MG63 (cell line): ENCODE data around the gene BCL6B. TPM values are rescaled to one million over a fixed set of nuclear protein-coding genes. Genes with fewer than 3 reads are reported as not detected.
A peak's percentile ranks its signal among the peaks of the same experiment; 100 is the strongest.

ENCODE experiments used
- DNase-seq: peaks from one replicate; pipeline ENCODE4 v3.0.0-alpha.2; 2020
- H3K27me3 ChIP-seq: fragments of 250-450 bp; sonication (Bioruptor Pico); 2 replicates; pipeline ENCODE4 v1.5.1; 2020; ENCODE audit warnings: mild to moderate bottlenecking, moderate library complexity
- H3K36me3 ChIP-seq: fragments of 250-450 bp; sonication (Bioruptor Pico); 2 replicates; pipeline ENCODE4 v1.5.1; 2020; ENCODE audit warnings: mild to moderate bottlenecking, moderate library complexity
- H3K4me3 ChIP-seq: fragments of 250-450 bp; sonication (Bioruptor Pico); 2 replicates; pipeline ENCODE4 v1.5.1; 2020; ENCODE audit warnings: mild to moderate bottlenecking, moderate library complexity
- H3K9me3 ChIP-seq: fragments of 250-450 bp; sonication (Bioruptor Pico); 2 replicates; pipeline ENCODE4 v1.5.1; 2020; ENCODE audit warnings: mild to moderate bottlenecking, moderate library complexity
- total RNA-seq: library from RNA; depleted of rRNA; stranded (reverse); fragments of >200 nt; shearing (Covaris generic); gene quantifications from 2 replicates; pipeline ENCODE4 v1.2.3, GENCODE V29; 2014; ENCODE audit warnings: low replicate concordance

Gene BCL6B
- total RNA-seq, 1 experiment from 2014 or later, result 0.36 TPM

- no peak for DNase-seq
- Histone ChIP-seq H3K36me3 (no peaks in the 10 kb centered on the region; the same call in 1 of the 2 replicates), H3K9me3 (no peaks in the 10 kb centered on the region), H3K27me3 (no peaks in the 10 kb centered on the region), H3K4me3 (no peak overlapping the region)
Measured at GRCh38 chr17:7003745-7004144, 19.1 kb upstream of the BCL6B start.

- DNase-seq, result no peak
- no peaks in the 10 kb centered on the region for H3K27me3 ChIP-seq
- H3K36me3 ChIP-seq, result no peaks in the 10 kb centered on the region; the same call in none of the 2 replicates
- H3K9me3 ChIP-seq, result no peaks in the 10 kb centered on the region
- no peak overlapping the region for H3K4me3 ChIP-seq
Measured at GRCh38 chr17:7004398-7005253, 18.2 kb upstream of the BCL6B start.

DNA sequence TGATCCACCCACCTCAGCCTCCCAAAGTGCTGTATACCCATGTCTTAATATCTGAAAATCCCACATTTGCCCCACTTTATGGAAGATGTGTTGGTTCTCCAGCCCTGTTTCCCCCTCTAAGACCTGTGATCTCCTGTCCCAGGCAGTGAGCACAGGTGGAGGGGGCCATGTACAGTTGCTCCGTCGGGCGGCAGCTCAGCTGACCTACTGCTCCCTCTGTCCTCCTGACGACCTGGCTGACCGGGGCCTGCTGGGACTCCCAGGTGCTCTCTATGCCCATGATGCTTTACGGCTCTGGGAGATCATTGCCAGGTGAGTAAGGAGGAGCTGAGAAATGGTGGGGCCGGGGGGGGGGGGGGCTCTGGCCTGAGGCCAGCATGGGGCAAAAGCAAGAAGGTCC is 17.1 kb upstream of the BCL6B start:
- H3K9me3 ChIP-seq, result no peaks in the 10 kb centered on the region
- no peak for DNase-seq
- H3K36me3 ChIP-seq, result no peaks in the 10 kb centered on the region; the same call in none of the 2 replicates
- H3K4me3 ChIP-seq, result no peak overlapping the region
- no peaks in the 10 kb centered on the region for H3K27me3 ChIP-seq

GRCh38 chr17:7007143-7007542 is 15.7 kb upstream of the BCL6B start:
- DNase-seq, result no peak
- Histone ChIP-seq H3K27me3 (no peaks in the 10 kb centered on the region), H3K36me3 (no peaks in the 10 kb centered on the region; the same call in none of the 2 replicates), H3K9me3 (no peaks in the 10 kb centered on the region), H3K4me3 (no peak overlapping the region)

GRCh38 chr17:7010523-7010922 is 12.3 kb upstream of the BCL6B start:
- Histone ChIP-seq H3K27me3 (no peaks in the 10 kb centered on the region), H3K36me3 (peaks cover 3% of the 10 kb centered on the region), H3K4me3 (no peak overlapping the region), H3K9me3 (no peaks in the 10 kb centered on the region)
- DNase-seq, result no peak

GRCh38 chr17:7011415-7011814 is 11.4 kb upstream of the BCL6B start:
- peaks cover 4% of the 10 kb centered on the region for H3K36me3 ChIP-seq
- peak overlapping the region; percentile 88 for H3K4me3 ChIP-seq

DNA sequence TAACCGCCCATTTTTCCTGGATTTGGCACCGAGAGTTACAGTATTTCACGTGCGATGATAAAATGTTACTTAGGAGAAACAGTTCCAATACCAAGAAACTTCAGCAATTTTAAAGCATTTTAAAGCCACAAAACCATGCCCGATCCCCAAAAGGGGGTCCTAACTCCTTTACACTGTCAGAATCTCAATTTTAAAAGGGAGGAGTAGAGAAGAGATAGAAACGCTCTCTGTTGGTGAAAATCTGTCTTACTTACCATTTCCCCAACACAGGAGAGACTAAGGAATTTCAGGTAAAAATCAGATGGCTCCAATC is 11.0 kb upstream of the BCL6B start:
- Histone ChIP-seq H3K27me3 (no peaks in the 10 kb centered on the region), H3K9me3 (no peaks in the 10 kb centered on the region), H3K4me3 (peak overlapping the region; percentile 88), H3K36me3 (peaks cover 8% of the 10 kb centered on the region)
- no peak for DNase-seq

More at GRCh38 chr17:7011415-7011814, 11.4 kb upstream of the BCL6B start:
- Histone ChIP-seq H3K9me3 (no peaks in the 10 kb centered on the region), H3K27me3 (no peaks in the 10 kb centered on the region)
- DNase-seq, result no peak

- Histone ChIP-seq H3K4me3 (peak overlapping the region; percentile 88), H3K9me3 (no peaks in the 10 kb centered on the region), H3K36me3 (peaks cover 16% of the 10 kb centered on the region)
Measured at GRCh38 chr17:7014261-7014994, 8.4 kb upstream of the BCL6B start.

DNA sequence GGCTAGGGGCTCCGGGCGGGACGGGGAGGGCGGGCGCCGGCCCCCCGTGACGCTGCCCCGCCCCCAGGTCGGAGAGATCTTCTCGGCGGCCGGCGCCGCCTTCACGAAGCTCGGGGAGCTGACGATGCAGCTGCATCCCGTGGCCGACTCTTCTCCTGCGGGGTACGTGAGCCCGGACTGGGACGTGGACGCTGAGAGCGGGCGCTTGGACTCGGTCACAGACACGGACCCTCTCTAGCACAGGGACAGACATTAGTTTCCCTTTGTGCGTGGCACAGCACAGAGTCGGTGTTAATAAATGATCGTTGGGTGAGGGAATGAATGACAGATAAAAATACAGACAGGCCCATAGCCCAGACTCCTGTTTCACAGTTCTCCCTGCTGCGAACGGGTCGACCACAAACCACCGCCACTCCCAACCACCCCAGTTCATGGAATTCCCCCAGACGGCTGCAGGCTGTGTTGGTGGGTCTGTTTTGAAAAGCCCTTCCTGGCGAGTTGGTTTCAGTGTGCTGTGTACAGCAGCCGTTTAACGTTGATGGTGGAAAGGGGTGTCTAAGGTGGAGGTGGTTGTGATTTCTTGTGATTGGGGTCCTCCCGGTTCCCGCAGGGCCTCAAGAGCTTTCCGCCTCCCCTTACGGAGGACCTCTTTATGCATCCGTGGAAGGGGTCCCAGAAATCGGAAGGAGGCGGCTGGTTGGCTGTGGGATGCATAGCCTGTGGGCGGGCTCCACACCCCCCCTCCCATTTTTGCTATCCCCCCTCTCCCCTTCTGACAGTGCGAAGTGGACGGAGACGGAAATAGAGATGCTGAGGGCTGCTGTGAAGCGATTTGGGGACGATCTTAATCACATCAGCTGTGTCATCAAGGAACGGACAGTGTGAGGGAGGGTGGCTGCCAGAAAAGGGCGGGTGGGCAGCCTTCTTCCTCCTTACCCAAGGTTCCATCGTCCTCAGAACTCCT is 7.6 kb upstream of the BCL6B start:
- peaks cover 16% of the 10 kb centered on the region for H3K36me3 ChIP-seq
- peak overlapping the region; percentile 88 for H3K4me3 ChIP-seq
- peak; percentile 27 for DNase-seq
- no peaks in the 10 kb centered on the region for H3K27me3 ChIP-seq
- no peaks in the 10 kb centered on the region for H3K9me3 ChIP-seq

More at GRCh38 chr17:7014261-7014994, 8.4 kb upstream of the BCL6B start:
- H3K27me3 ChIP-seq, result no peaks in the 10 kb centered on the region
- peak; percentile 95 for DNase-seq

DNA sequence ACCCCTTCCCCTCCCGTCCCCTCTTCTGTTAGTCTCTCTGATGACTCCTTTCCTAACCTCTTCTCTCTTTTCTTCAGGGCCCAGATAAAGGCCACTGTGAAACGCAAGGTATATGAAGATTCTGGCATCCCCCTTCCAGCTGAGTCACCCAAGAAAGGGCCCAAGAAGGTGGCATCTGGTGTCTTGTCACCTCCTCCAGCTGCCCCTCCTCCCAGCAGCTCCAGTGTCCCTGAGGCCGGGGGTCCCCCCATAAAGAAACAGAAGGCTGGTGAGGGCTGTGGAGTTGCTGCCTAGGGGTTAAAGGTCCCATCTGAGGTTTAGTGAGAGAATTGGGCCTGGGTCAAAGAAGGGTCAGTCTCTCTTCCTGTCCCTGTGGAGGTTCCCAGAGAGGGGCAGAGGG is 6.4 kb upstream of the BCL6B start:
- H3K4me3 ChIP-seq, result no peak overlapping the region
- no peaks in the 10 kb centered on the region for H3K27me3 ChIP-seq
- DNase-seq, result no peak
- H3K9me3 ChIP-seq, result no peaks in the 10 kb centered on the region
- peaks cover 16% of the 10 kb centered on the region for H3K36me3 ChIP-seq

DNA sequence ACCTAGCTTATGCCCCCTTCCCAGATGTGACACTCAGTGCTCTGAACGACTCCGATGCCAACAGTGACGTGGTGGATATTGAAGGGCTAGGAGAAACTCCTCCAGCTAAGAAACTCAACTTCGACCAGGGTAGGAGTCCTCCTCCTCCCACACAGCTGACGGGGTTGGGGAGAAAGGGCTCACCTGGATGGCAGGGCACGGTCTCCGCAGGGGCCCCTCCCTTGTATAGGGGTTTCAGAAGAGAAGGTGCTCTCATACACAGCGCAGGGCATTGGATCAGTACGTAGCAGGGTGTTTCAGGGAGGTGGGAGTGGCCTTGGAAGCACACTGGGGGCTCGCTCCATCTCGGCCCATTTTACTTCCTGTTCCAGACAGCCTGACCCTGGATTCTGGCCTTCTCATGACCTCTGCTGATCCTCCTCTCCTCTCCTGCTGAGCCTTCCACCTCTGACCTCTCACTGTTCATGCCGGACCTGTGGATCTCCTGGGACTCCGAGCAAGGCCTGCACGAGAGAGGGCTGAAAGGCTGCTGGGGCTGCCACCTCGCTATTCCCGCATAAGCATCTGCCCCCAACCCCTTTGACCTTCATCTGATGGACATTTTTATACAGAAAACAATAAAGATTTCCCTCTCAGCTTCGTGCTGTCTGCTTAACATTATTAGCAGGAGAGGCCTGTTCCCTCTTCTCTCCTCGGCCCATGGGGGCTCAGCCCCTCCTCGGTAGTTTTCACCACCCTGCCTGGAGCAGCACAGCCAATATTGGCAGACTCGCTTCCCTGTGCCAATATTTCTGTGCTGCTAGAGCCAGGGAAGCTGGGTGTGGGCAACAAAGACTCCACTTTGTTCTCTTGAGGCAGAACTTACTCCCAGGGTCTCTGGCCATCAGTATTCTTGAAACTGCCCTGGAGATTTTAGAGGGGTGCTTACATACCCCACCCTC is 5.7 kb upstream of the BCL6B start:
- peaks cover 16% of the 10 kb centered on the region for H3K36me3 ChIP-seq
- H3K9me3 ChIP-seq, result no peaks in the 10 kb centered on the region
- DNase-seq, result no peak
- no peaks in the 10 kb centered on the region for H3K27me3 ChIP-seq
- H3K4me3 ChIP-seq, result no peak overlapping the region

DNA sequence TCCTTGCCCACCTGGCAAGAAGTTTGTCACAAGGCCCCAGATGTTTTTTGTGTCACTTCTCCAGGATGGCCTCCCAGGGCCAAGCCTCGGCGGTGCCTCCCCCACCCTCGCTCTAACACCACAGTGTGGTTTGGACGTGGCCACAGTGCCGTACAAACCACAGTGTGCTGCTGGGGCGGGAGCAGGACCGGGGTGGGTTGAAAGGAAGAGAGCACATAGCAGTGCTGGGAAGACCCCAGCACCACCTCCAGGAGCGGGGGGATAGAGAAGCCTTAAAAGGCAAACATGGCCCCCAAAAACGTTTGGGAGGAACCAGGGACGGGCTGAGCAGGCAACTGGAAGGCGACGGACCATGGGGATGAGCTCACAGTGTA is 5.0 kb upstream of the BCL6B start:
- H3K36me3 ChIP-seq, result peaks cover 16% of the 10 kb centered on the region
- H3K4me3 ChIP-seq, result peak overlapping the region; percentile 54
- no peaks in the 10 kb centered on the region for H3K27me3 ChIP-seq
- no peaks in the 10 kb centered on the region for H3K9me3 ChIP-seq
- DNase-seq, result no peak

DNA sequence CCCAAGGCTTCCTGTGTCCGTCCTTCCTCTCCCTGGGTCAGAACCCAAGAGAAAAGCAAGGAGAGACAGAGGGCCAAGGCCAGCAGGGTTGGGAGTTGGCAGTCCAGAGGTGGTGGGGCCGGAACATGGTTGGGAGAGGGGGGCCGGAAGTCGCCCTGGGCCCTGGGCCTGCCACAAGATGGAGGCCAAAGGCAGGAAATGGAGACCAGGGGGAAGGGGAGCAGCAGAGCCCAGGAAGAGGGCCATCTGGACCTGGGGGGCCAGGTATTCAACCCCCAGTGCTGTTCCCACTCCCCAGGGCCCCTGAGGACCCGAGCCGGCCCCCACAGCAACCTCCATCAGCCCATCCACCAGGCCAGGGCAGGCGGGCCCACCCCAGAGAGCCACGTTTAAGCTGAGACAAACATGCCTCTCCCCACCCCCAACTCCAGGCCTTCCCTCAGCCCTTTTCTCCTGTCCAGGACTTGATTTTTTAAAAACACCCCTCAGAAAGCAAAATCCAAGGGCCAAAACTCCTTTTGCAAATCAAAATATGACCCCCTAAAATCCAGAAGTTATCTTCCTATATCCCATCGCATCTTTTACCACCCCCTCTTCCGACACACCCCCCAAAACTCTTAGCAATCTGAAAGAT is 4.4 kb upstream of the BCL6B start:
- Histone ChIP-seq H3K27me3 (no peaks in the 10 kb centered on the region), H3K4me3 (peak overlapping the region; percentile 54), H3K36me3 (peaks cover 16% of the 10 kb centered on the region), H3K9me3 (no peaks in the 10 kb centered on the region)
- DNase-seq, result peak; percentile 81

DNA sequence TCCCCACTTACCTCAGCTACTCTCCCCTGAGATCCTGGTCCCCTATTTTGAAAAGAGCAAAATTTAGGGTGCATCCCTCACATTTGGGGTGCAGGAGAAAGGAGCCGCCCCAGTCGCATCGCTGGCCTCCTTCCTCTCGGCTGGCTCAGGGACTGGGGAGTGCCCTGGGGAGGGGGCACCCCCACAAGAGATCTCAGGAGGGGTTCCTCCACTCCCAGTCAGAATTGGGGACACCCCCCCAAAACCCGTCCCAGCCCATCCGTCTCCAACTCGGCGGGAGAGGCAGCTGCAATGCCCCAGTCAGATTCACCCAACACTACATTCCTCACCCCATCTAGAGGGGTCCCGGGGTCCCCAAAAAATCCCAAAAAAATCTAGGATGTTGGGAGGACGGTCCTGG is 3.5 kb upstream of the BCL6B start:
- H3K9me3 ChIP-seq, result no peaks in the 10 kb centered on the region
- no peak for DNase-seq
- H3K27me3 ChIP-seq, result no peaks in the 10 kb centered on the region
- peaks cover 14% of the 10 kb centered on the region for H3K36me3 ChIP-seq
- peak overlapping the region; percentile 54 for H3K4me3 ChIP-seq

DNA sequence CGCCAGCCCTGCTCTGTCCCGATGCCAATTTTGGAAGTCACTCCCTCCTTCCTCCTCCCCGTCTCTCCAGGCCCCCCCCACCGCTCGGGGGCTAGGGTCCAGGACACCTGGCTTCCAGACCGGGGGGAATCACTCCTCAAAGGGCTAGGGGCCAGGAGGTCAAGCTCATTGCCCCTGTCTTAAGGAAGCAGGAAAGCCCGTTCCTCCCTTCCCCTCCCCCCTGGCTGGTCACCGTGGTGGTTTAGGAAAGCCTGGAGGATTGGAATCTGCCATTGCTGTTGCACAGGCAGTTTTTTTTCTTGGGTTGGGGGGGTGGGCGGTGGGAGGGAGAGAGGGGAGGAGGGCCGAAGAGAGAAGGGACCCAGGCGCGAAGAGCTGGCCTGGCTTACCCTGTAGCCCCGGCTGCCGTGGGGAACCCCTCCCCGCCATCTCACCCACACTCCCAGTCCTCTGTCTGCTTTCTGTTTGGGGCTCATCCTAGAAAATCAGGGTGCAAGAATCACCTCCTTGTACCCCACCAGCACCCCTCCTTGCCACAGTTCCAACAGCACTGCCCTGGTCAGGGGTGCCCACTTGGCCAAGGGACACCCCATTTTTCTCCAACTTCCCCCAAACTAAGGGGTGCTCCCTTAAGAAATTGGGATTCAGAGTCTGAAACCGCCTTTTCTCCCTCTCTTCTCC is 2.9 kb upstream of the BCL6B start:
- no peaks in the 10 kb centered on the region for H3K9me3 ChIP-seq
- peak; percentile 65 for DNase-seq
- H3K4me3 ChIP-seq, result peak overlapping the region; percentile 54
- no peaks in the 10 kb centered on the region for H3K27me3 ChIP-seq
- peaks cover 14% of the 10 kb centered on the region for H3K36me3 ChIP-seq
